K562 (cell line): ENCODE data around the gene SEC24C. TPM values are rescaled to one million over a fixed set of nuclear protein-coding genes. Genes with fewer than 3 reads are reported as not detected.

Source experiments
- ATAC-seq: fragments of 200-7000 bp; cut with Tn5 transposase; 3 replicates; pipeline ENCODE4 v1.9.1; 2020; ENCODE audit warnings: moderate library complexity
- BruUV-seq: library from RNA; stranded (reverse); fragments of 400-500 nt; replicated peaks from 2 replicates; lab custom pipeline; 2021; lab: Mats Ljungman, UMichigan
- CTCF ChIA-PET: fragments of 300-600 bp; formaldehyde crosslinking; extraction: SDS; loops from one replicate; lab custom pipeline; 2021; ENCODE audit warnings: low intra/inter-chr PET ratio; lab: Yijun Ruan, JAX
- POLR2A ChIA-PET: fragments of 300-600, 350-650 bp; sonication (Branson Sonifier 250); formaldehyde crosslinking; extraction: SDS; loops from one replicate; lab custom pipeline; 2021; ENCODE audit warnings: antibody characterized with exemption, inconsistent platforms; lab: Yijun Ruan, JAX
- DNase-seq, 4 experiments: peaks; one replicate each; pipeline versions ENCODE4 v3.0.0 to v3.0.0-alpha.2; 2011 to 2018; ENCODE audit warnings: low spot score in 3 of 4, mixed read lengths in 3 of 4; ENCODE audit errors: extremely low read depth in 1 of 4
- FAIRE-seq: peaks from 2 replicates; lab custom pipeline; 2011; peaks lifted over from hg19 to GRCh38; lab: Jason Lieb, UNC
- H2AFZ ChIP-seq: 2 replicates; pipeline ENCODE4 v1.6.0; 2011; ENCODE audit warnings: low read depth, low read length, control low read depth, inconsistent platforms
- H3K27ac ChIP-seq: fragments of 200-600 bp; 3 replicates; pipeline ENCODE4 v1.8.0; 2011; ENCODE audit warnings: low read depth, mild to moderate bottlenecking, control low read depth, inconsistent platforms, low read length, moderate library complexity, mixed read lengths; ENCODE audit errors: extremely low read depth
- H3K27me3 ChIP-seq, 2 experiments: fragments of 300-600 bp in 1 of 2; 2 replicates in 1 of 2; 3 replicates in 1 of 2; pipeline versions ENCODE4 v1.6.0 to v1.8.0; 2011; ENCODE audit warnings: inconsistent platforms in 2 of 2, low read length in 2 of 2, mild to moderate bottlenecking in 1 of 2, mixed read lengths in 1 of 2, moderate library complexity in 1 of 2; ENCODE audit not compliant: control insufficient read depth in 2 of 2, insufficient read depth in 2 of 2
- H3K36me3 ChIP-seq: fragments of 300-600 bp; 3 replicates; pipeline ENCODE4 v1.8.0; 2011; ENCODE audit warnings: mild to moderate bottlenecking, low read length, inconsistent platforms; ENCODE audit not compliant: control insufficient read depth, insufficient read depth
- H3K4me1 ChIP-seq, 2 experiments: fragments of 200-600 bp in 1 of 2; replicated peaks in 1 of 2; 2 replicates in 1 of 2; 3 replicates in 1 of 2; pipeline versions ENCODE4 v1.5.1 to v1.8.0; 2011; ENCODE audit warnings: inconsistent platforms in 2 of 2, low read length in 2 of 2, mild to moderate bottlenecking in 1 of 2, mixed read lengths in 1 of 2, moderate library complexity in 1 of 2; ENCODE audit not compliant: control insufficient read depth in 2 of 2, insufficient read depth in 2 of 2
- H3K4me2 ChIP-seq: 2 replicates; pipeline ENCODE4 v1.6.1; 2011; ENCODE audit warnings: low read length, control low read depth, inconsistent platforms, mixed read lengths; ENCODE audit not compliant: insufficient read depth
- H3K4me3 ChIP-seq: fragments of 200-600 bp; sonication (generic), shearing (Covaris generic); 2 replicates; pipeline ENCODE4 v1.5.1; 2016; ENCODE audit warnings: control low read depth, inconsistent platforms
- H3K79me2 ChIP-seq: fragments of 200-600 bp; 3 replicates; pipeline ENCODE4 v1.8.0; 2011; ENCODE audit warnings: low read length, inconsistent platforms; ENCODE audit not compliant: control insufficient read depth, insufficient read depth
- H3K9ac ChIP-seq, 2 experiments: 2 replicates each; pipeline versions ENCODE4 v1.6.0 to v1.6.1; 2011; ENCODE audit warnings: low read depth in 2 of 2, low read length in 2 of 2, control low read depth in 1 of 2, inconsistent platforms in 1 of 2, mild to moderate bottlenecking in 1 of 2, mixed read lengths in 1 of 2; ENCODE audit not compliant: insufficient read depth in 1 of 2
- H3K9me1 ChIP-seq: one replicate; pipeline ENCODE4 v1.6.0; 2011; ENCODE audit warnings: inconsistent platforms, mild to moderate bottlenecking, low read length, moderate library complexity; ENCODE audit not compliant: control insufficient read depth, insufficient read depth
- H3K9me3 ChIP-seq: replicated peaks from 2 replicates; pipeline ENCODE4 v1.5.1; 2011; ENCODE audit warnings: low read depth, low read length, inconsistent platforms; ENCODE audit not compliant: control insufficient read depth, insufficient read depth
- H4K20me1 ChIP-seq: replicated peaks from 2 replicates; pipeline ENCODE4 v1.6.1; 2011; ENCODE audit warnings: low read length, inconsistent platforms, mixed read lengths; ENCODE audit not compliant: control insufficient read depth, insufficient read depth
- BHLHE40 ChIP-seq: IDR thresholded peaks from 2 replicates; pipeline ENCODE4 v1.6.1; 2011; ENCODE audit warnings: low read length, improper control_type of control experiment
- CEBPZ ChIP-seq: fragments of 150-350 bp; IDR thresholded peaks from 2 replicates; pipeline ENCODE4 v1.6.1; 2014; ENCODE audit warnings: low read depth, mild to moderate bottlenecking, low read length, borderline replicate concordance
- EGR1 ChIP-seq: fragments of 450-650 bp; conservative IDR thresholded peaks from 2 replicates; pipeline ENCODE4 v1.6.1; 2017; ENCODE audit warnings: mild to moderate bottlenecking
- ELK3 ChIP-seq: fragments of 450-650 bp; formaldehyde crosslinking; IDR thresholded peaks from 2 replicates; pipeline ENCODE4 v1.4.0; 2020; ENCODE audit warnings: mild to moderate bottlenecking
- EWSR1 ChIP-seq: fragments of 450-650 bp; IDR thresholded peaks from 2 replicates; pipeline ENCODE4 v1.6.1; 2018; ENCODE audit warnings: borderline replicate concordance, mild to moderate bottlenecking, low read depth, moderate library complexity; ENCODE audit not compliant: partially characterized antibody
- GABPB2 ChIP-seq: fragments of 250-450 bp; sonication (Bioruptor Pico); conservative IDR thresholded peaks from 2 replicates; pipeline ENCODE4 v1.5.1; 2021; ENCODE audit warnings: mild to moderate bottlenecking
- STAT5A ChIP-seq: IDR thresholded peaks from 2 replicates; pipeline ENCODE4 v1.6.1; 2012; ENCODE audit warnings: low read length, inconsistent platforms, borderline replicate concordance
- THRA ChIP-seq: fragments of 450-650 bp; IDR thresholded peaks from 2 replicates; pipeline ENCODE4 v1.6.1; 2017; ENCODE audit warnings: mild to moderate bottlenecking, moderate library complexity
- ZNF274 ChIP-seq: IDR thresholded peaks from 2 replicates; pipeline ENCODE4 v1.6.1; 2011; ENCODE audit warnings: low read depth, mild to moderate bottlenecking, low read length, moderate library complexity, borderline replicate concordance
- ZNF324 ChIP-seq: fragments of 250-450 bp; sonication (Bioruptor Pico); IDR thresholded peaks from 2 replicates; pipeline ENCODE4 v1.4.0; 2020; ENCODE audit warnings: mild to moderate bottlenecking
- WGBS: fragments of 100-300 bp; shearing (Covaris generic); methylation state at CpG from one replicate; pipeline ENCODE4 v1.1.6; 2016; ENCODE audit warnings: low coverage, mixed read lengths; ENCODE audit not compliant: insufficient coverage; ENCODE audit errors: missing lambda C conversion rate; 5-methylcytosine and 5-hydroxymethylcytosine counted together
- in situ Hi-C: fragments of 300-500 bp; cut with MboI; formaldehyde crosslinking; loops from 4 replicates; pipeline ENCODE4 v1.15.0; 2018; ENCODE audit warnings: inconsistent platforms, mixed read lengths
- intact Hi-C: fragments of 100-400 bp; cut with micrococcal nuclease; formaldehyde crosslinking; loops from 2 replicates; pipeline ENCODE4 v1.14.2; 2022
- polyA plus RNA-seq, 8 experiments: library from polyadenylated mRNA; depleted of rRNA in 4 of 8; stranded (reverse) in 5 of 8; unstranded in 3 of 8; fragments of >200 nt; fragmentation: Nextera tagmentation in 2 of 8; fragmentation: Illumina TruSeq in 1 of 8; extraction: Ambion mirVana in 2 of 8; extraction: Trizol in 1 of 8; gene quantifications; 2 replicates each; pipeline versions ENCODE4 v1.2.1 to v1.2.3, GENCODE V29; 2011 to 2014; ENCODE audit warnings: inconsistent platforms in 1 of 8, missing spikeins in 1 of 8
- total RNA-seq, 7 experiments: library from RNA; depleted of rRNA in 6 of 7; stranded (reverse); fragments of >200 nt in 6 of 7; fragmentation: Illumina TruSeq in 2 of 7; extraction: Trizol in 2 of 7; gene quantifications; 2 replicates each; pipeline versions ENCODE4 v1.2.1 to v1.2.3, GENCODE V29; 2011 to 2021; ENCODE audit warnings: low replicate concordance in 1 of 7
- TF ChIP-seq, protein P1 (sequence below): fragments of 450-650 bp; IDR thresholded peaks from 2 replicates; pipeline ENCODE4 v1.6.1; 2017; ENCODE audit warnings: antibody characterized with exemption, mild to moderate bottlenecking

Gene SEC24C
- total and polyA plus RNA-seq, 9 of the 15 experiments (the other 6 are each of a cell fraction or from before 2014, with no cell fraction given) = 19.0 to 115 (median 70.5) TPM

- intact Hi-C loops (no loop called here), in situ Hi-C loops (no loop called here)
- Histone ChIP-seq H3K27me3 (no peaks in the 10 kb centered on the region), H3K27ac (peak overlapping the region; percentile 97), H3K9ac (peak overlapping the region; percentile 94 to 95), H4K20me1 (no peaks in the 10 kb centered on the region), H3K9me1 (no peaks in the 10 kb centered on the region), H3K36me3 (peaks cover 55% of the 10 kb centered on the region), H3K9me3 (no peaks in the 10 kb centered on the region), H3K4me3 (peak overlapping the region; percentile 96), H2AFZ (peak overlapping the region; percentile 100), H3K79me2 (peaks cover 37% of the 10 kb centered on the region), H3K4me1 (peaks cover 0 to 22% of the 10 kb centered on the region in 2 experiments; a peak in 3 of 5 replicates), H3K4me2 (peak overlapping the region; percentile 95)
- peak; percentile 63 to 97 (median 78) for DNase-seq
- under 1% methylated on average over 52 of the region's 58 CpGs for WGBS
- FAIRE-seq = peak; percentile 79
- ATAC-seq = peak; percentile 93
- no TSS peak for BruUV-seq
- ChIA-PET CTCF (interaction anchor here (0.6 kb wide), 1 partner anchor 261 kb away, joined by 3 read pairs; no protein-coding TSS in a partner anchor), POLR2A (interaction anchor here (0.7 to 7.0 kb wide), 14 partner anchors 9 to 633 kb away, joined by 3 to 118 read pairs (median 4); partner anchors contain the start of genes P4HA1 and SEC24C)
- TF ChIP-seq, protein P1, sequence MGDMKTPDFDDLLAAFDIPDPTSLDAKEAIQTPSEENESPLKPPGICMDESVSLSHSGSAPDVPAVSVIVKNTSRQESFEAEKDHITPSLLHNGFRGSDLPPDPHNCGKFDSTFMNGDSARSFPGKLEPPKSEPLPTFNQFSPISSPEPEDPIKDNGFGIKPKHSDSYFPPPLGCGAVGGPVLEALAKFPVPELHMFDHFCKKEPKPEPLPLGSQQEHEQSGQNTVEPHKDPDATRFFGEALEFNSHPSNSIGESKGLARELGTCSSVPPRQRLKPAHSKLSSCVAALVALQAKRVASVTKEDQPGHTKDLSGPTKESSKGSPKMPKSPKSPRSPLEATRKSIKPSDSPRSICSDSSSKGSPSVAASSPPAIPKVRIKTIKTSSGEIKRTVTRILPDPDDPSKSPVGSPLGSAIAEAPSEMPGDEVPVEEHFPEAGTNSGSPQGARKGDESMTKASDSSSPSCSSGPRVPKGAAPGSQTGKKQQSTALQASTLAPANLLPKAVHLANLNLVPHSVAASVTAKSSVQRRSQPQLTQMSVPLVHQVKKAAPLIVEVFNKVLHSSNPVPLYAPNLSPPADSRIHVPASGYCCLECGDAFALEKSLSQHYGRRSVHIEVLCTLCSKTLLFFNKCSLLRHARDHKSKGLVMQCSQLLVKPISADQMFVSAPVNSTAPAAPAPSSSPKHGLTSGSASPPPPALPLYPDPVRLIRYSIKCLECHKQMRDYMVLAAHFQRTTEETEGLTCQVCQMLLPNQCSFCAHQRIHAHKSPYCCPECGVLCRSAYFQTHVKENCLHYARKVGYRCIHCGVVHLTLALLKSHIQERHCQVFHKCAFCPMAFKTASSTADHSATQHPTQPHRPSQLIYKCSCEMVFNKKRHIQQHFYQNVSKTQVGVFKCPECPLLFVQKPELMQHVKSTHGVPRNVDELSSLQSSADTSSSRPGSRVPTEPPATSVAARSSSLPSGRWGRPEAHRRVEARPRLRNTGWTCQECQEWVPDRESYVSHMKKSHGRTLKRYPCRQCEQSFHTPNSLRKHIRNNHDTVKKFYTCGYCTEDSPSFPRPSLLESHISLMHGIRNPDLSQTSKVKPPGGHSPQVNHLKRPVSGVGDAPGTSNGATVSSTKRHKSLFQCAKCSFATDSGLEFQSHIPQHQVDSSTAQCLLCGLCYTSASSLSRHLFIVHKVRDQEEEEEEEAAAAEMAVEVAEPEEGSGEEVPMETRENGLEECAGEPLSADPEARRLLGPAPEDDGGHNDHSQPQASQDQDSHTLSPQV = no peak
- TF ChIP-seq BHLHE40 (no peak), EGR1 (no peak), THRA (no peak), GABPB2 (CRISPR knock-in tag) (no peak), ZNF324 (CRISPR knock-in tag) (no peak), ZNF274 (no peak), CEBPZ (no peak), ELK3 (no peak), EWSR1 (no peak), STAT5A (no peak)
Observed at GRCh38 chr10:73730153-73730906, 13.8 kb upstream of the SEC24C start.
